ENCODE data around the gene FYN. TPM values are rescaled to one million over a fixed set of nuclear protein-coding genes. Genes with fewer than 3 reads are reported as not detected.

Gene FYN
- total RNA-seq, 1 donor from 2014 or later: 121 TPM

DNA sequence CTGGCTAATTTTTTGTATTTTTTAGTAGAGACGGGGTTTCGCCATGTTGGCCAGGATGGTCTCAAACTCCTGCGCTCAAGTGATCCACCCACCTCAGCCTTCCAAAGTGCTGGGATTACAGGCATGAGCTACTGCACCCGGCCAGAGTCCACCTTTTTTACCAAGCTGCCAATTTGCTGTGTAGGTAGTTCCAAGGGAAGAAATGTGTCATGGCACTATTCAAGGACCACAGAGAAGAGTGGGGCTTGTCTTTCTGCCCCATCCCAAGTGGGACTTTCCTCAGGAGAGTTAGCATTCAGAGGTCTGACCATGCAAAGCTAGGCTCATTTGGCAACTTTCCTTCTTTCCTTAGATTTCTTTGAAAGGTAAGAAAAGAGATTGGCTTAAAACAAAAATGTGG is 155.6 kb downstream of the FYN start:
- Mint-ChIP-seq H3K27ac (ENCODE audit: unreplicated experiment) (no peak overlapping the region), H3K36me3 (ENCODE audit: unreplicated experiment) (peaks cover 36% of the 10 kb centered on the region), H3K27me3 (ENCODE audit: unreplicated experiment) (no peaks in the 10 kb centered on the region), H3K9me3 (ENCODE audit: unreplicated experiment) (no peaks in the 10 kb centered on the region), H3K4me3 (ENCODE audit: unreplicated experiment) (no peak overlapping the region), H3K4me1 (ENCODE audit: unreplicated experiment) (peaks cover 21% of the 10 kb centered on the region)
- TF ChIP-seq CTCF (IDR thresholded peaks at IDR 0.05): no peak
- no peak for DNase-seq (ENCODE audit: extremely low spot score, unreplicated experiment)

GRCh38 chr6:111716325-111716724 is 156.9 kb downstream of the FYN start:
- Mint-ChIP-seq H3K36me3 (ENCODE audit: unreplicated experiment) (peaks cover 38% of the 10 kb centered on the region), H3K27ac (ENCODE audit: unreplicated experiment) (no peak overlapping the region), H3K4me3 (ENCODE audit: unreplicated experiment) (no peak overlapping the region), H3K4me1 (ENCODE audit: unreplicated experiment) (peaks cover 21% of the 10 kb centered on the region), H3K27me3 (ENCODE audit: unreplicated experiment) (no peaks in the 10 kb centered on the region), H3K9me3 (ENCODE audit: unreplicated experiment) (no peaks in the 10 kb centered on the region)
- no peak for DNase-seq (ENCODE audit: extremely low spot score, unreplicated experiment)
- no peak for TF ChIP-seq CTCF (IDR thresholded peaks at IDR 0.05)

- H3K9me3 Mint-ChIP-seq (ENCODE audit: unreplicated experiment): no peaks in the 10 kb centered on the region
- no peak for DNase-seq (ENCODE audit: extremely low spot score, unreplicated experiment)
- peaks cover 33% of the 10 kb centered on the region for H3K36me3 Mint-ChIP-seq (ENCODE audit: unreplicated experiment)
- H3K27ac Mint-ChIP-seq (ENCODE audit: unreplicated experiment): no peak overlapping the region
- no peaks in the 10 kb centered on the region for H3K27me3 Mint-ChIP-seq (ENCODE audit: unreplicated experiment)
- H3K4me1 Mint-ChIP-seq (ENCODE audit: unreplicated experiment): peaks cover 29% of the 10 kb centered on the region
- TF ChIP-seq CTCF (IDR thresholded peaks at IDR 0.05): no peak
- H3K4me3 Mint-ChIP-seq (ENCODE audit: unreplicated experiment): no peak overlapping the region
These were observed 157.9 kb downstream of the FYN start for GRCh38 chr6:111715321-111715720.

DNA sequence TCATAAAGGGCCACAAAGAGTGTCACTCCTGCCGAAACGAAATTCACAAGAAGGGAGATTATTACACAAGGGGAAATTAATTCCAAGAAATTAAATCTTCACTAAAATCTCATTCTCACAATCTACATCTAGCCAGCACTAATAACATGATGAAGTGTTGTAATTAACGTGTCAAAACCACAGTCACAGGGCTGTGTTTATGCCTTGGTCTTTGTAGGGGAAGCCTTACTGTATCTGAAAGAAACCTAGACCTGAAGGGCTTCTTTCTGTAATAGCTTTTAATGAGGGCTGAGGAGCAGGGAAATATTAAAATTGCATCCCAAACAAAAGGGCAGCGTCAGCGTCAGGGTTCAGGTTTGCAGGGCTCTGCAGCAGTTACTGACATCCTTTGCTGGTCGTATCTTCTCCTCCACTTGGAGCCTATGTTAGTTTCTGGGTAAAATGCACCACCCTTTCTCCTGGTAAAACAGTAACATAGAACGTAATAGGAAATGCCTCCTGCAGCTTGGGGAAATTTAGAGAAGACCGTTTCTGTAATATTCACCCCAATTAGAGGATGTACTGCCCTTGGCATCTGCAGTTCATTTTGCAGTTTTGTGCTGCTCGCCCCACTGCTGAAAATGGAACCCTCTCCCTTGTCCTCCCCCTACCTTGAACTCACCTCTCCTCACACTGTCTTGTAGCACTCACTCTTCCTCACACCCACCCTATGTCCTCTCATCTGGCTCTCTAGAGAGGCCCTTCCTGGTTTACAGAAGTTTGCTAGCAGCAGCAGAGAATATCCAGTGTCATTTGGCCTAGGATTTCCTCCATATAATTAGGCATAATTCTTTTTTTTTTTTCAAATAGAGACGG is 158.6 kb downstream of the FYN start:
- no peak for DNase-seq (ENCODE audit: extremely low spot score, unreplicated experiment)
- Mint-ChIP-seq H3K4me3 (ENCODE audit: unreplicated experiment) (no peak overlapping the region), H3K36me3 (ENCODE audit: unreplicated experiment) (peaks cover 33% of the 10 kb centered on the region), H3K27ac (ENCODE audit: unreplicated experiment) (no peak overlapping the region), H3K27me3 (ENCODE audit: unreplicated experiment) (no peaks in the 10 kb centered on the region), H3K9me3 (ENCODE audit: unreplicated experiment) (no peaks in the 10 kb centered on the region), H3K4me1 (ENCODE audit: unreplicated experiment) (peaks cover 34% of the 10 kb centered on the region)
- no peak for TF ChIP-seq CTCF (IDR thresholded peaks at IDR 0.05)

GRCh38 chr6:111713811-111714210 is 159.4 kb downstream of the FYN start:
- DNase-seq (ENCODE audit: extremely low spot score, unreplicated experiment): no peak
- no peak for TF ChIP-seq CTCF (IDR thresholded peaks at IDR 0.05)
- Mint-ChIP-seq H3K27ac (ENCODE audit: unreplicated experiment) (no peak overlapping the region), H3K36me3 (ENCODE audit: unreplicated experiment) (peaks cover 30% of the 10 kb centered on the region), H3K9me3 (ENCODE audit: unreplicated experiment) (no peaks in the 10 kb centered on the region), H3K27me3 (ENCODE audit: unreplicated experiment) (no peaks in the 10 kb centered on the region), H3K4me1 (ENCODE audit: unreplicated experiment) (peaks cover 34% of the 10 kb centered on the region), H3K4me3 (ENCODE audit: unreplicated experiment) (no peak overlapping the region)
